Nephron progenitor cell (in vitro differentiated cells): ENCODE data around the gene ACAD9.
A peak's percentile ranks its signal among the peaks of the same experiment; 100 is the strongest.

Experiments used
- DNase-seq: peaks from one replicate; pipeline ENCODE4 v3.0.0; 2021
- H3K27ac Mint-ChIP-seq: 2 replicates; pipeline ENCODE4 v1.8.0; 2021; ENCODE audit warnings: mild to moderate bottlenecking, moderate library complexity, mixed read lengths
- H3K27me3 Mint-ChIP-seq: 2 replicates; pipeline ENCODE4 v1.8.0; 2021; ENCODE audit warnings: mild to moderate bottlenecking, low read depth, mixed read lengths; ENCODE audit not compliant: poor library complexity
- H3K36me3 Mint-ChIP-seq: 2 replicates; pipeline ENCODE4 v1.8.0; 2021; ENCODE audit warnings: low read depth, mixed read lengths
- H3K4me1 Mint-ChIP-seq: 2 replicates; pipeline ENCODE4 v1.8.0; 2021; ENCODE audit warnings: mixed read lengths
- H3K4me3 Mint-ChIP-seq: 2 replicates; pipeline ENCODE4 v1.8.0; 2021; ENCODE audit warnings: mild to moderate bottlenecking, moderate library complexity, mixed read lengths
- H3K9me3 Mint-ChIP-seq: 2 replicates; pipeline ENCODE4 v1.8.0; 2021; ENCODE audit warnings: mild to moderate bottlenecking, moderate library complexity, mixed read lengths
- TF ChIP-seq, protein P1 (sequence below): fragments of 200-600 bp; sonication (generic); IDR thresholded peaks from 2 replicates; pipeline ENCODE4 v1.5.0; 2021; ENCODE audit warnings: antibody characterized with exemption

Gene ACAD9

DNA sequence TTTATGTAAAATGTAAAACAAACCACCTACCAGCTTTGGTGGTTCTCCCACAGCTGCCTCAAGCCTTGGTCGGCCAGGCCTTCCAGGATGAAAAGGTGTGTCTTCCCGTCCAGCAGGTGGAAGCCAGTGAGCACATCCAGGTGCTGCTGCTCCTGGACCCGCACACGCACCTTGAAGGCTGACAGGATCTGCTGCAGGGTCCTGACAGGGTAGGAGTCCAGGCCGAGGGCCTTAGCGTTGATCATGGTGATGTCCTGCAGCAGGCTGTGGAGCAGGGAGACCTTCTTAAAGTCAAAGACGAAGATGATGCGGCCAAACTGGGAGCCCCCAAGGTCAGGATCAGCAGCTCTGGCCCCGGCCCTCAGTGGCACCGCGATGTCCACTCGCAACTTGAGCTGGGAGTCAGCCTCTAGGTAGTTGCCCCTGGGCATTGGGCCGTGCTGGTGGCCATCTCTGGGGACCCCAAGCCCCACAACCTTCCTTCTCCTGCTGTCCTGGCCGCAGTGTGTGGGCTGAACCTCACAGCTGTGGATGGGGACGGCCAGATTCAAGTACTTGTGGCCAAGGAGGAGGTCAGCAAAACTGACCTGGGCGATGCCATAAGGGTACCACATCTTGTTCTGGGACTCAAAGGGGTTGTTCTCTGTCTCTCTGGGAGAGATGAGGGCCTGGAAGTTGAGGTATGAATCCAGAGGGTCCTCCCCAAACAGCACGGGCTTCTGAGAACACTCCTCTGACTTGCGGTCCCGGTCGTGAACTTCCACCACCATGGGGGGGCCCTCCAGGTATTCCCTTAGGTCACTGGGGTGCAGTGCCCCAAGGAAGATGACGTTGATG is 65.8 kb downstream of the ACAD9 start:
- Mint-ChIP-seq H3K27ac (no peak overlapping the region), H3K36me3 (no peaks in the 10 kb centered on the region), H3K9me3 (no peaks in the 10 kb centered on the region), H3K4me1 (peaks cover 8% of the 10 kb centered on the region), H3K4me3 (no peak overlapping the region), H3K27me3 (peaks cover 13% of the 10 kb centered on the region)
- no peak for DNase-seq
- TF ChIP-seq, protein P1, sequence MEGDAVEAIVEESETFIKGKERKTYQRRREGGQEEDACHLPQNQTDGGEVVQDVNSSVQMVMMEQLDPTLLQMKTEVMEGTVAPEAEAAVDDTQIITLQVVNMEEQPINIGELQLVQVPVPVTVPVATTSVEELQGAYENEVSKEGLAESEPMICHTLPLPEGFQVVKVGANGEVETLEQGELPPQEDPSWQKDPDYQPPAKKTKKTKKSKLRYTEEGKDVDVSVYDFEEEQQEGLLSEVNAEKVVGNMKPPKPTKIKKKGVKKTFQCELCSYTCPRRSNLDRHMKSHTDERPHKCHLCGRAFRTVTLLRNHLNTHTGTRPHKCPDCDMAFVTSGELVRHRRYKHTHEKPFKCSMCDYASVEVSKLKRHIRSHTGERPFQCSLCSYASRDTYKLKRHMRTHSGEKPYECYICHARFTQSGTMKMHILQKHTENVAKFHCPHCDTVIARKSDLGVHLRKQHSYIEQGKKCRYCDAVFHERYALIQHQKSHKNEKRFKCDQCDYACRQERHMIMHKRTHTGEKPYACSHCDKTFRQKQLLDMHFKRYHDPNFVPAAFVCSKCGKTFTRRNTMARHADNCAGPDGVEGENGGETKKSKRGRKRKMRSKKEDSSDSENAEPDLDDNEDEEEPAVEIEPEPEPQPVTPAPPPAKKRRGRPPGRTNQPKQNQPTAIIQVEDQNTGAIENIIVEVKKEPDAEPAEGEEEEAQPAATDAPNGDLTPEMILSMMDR = no peak

GRCh38 chr3:128945878-128946175 is 66.4 kb downstream of the ACAD9 start:
- H3K9me3 Mint-ChIP-seq = no peaks in the 10 kb centered on the region
- TF ChIP-seq, protein P1 = no peak
- H3K36me3 Mint-ChIP-seq = no peaks in the 10 kb centered on the region
- no peak overlapping the region for H3K27ac Mint-ChIP-seq
- H3K4me1 Mint-ChIP-seq = peaks cover 13% of the 10 kb centered on the region
- peaks cover 13% of the 10 kb centered on the region for H3K27me3 Mint-ChIP-seq
- no peak overlapping the region for H3K4me3 Mint-ChIP-seq
- no peak for DNase-seq

DNA sequence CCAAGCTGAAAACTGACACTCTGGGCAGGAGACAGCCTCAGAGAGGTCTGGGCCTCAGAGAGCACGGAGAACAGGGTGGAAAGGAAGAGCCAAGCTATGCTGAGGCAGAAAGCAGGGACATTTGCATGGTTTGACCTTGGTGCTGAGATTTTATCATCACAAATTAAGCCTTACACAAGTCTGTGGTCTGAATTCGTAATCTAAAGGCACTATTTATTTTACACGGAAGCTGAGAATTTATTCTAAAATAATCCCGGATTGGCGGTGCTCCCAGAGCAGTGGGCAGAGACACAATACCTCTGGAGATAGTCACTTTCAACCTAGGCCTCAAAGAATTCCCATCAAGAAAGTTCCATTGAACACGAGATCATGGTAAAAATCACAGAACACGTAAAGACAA is 67.0 kb downstream of the ACAD9 start:
- no peaks in the 10 kb centered on the region for H3K36me3 Mint-ChIP-seq
- DNase-seq = no peak
- peaks cover 18% of the 10 kb centered on the region for H3K4me1 Mint-ChIP-seq

DNA sequence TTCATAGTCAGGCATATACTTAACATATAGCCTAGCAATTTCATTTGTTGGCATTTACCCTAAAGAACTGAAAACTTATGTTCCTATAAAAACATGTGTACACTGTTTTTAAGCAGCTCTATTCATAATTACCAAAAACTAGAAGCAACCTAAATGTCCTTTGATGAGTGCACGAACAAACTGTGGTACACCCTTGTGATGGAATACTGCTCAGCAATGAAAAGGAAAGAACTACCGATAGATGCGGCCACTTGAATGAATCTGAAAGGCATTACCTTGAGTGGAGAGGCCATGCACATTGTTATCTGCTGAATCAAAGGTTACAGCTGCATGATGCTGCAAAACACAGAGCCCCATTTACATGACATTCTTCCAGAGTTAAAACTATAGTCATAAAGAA is 69.7 kb downstream of the ACAD9 start:
- DNase-seq = no peak
- Mint-ChIP-seq H3K27me3 (peaks cover 11% of the 10 kb centered on the region), H3K36me3 (peaks cover 4% of the 10 kb centered on the region), H3K4me3 (no peak overlapping the region), H3K9me3 (peaks cover 20% of the 10 kb centered on the region), H3K4me1 (peaks cover 18% of the 10 kb centered on the region), H3K27ac (no peak overlapping the region)
- TF ChIP-seq, protein P1 = no peak

More for the DNA sequence above, 67.0 kb downstream of the ACAD9 start:
- no peak overlapping the region for H3K27ac Mint-ChIP-seq
- H3K27me3 Mint-ChIP-seq = peaks cover 13% of the 10 kb centered on the region
- H3K4me3 Mint-ChIP-seq = no peak overlapping the region
- TF ChIP-seq, protein P1 = no peak
- H3K9me3 Mint-ChIP-seq = peaks cover under 1% of the 10 kb centered on the region

DNA sequence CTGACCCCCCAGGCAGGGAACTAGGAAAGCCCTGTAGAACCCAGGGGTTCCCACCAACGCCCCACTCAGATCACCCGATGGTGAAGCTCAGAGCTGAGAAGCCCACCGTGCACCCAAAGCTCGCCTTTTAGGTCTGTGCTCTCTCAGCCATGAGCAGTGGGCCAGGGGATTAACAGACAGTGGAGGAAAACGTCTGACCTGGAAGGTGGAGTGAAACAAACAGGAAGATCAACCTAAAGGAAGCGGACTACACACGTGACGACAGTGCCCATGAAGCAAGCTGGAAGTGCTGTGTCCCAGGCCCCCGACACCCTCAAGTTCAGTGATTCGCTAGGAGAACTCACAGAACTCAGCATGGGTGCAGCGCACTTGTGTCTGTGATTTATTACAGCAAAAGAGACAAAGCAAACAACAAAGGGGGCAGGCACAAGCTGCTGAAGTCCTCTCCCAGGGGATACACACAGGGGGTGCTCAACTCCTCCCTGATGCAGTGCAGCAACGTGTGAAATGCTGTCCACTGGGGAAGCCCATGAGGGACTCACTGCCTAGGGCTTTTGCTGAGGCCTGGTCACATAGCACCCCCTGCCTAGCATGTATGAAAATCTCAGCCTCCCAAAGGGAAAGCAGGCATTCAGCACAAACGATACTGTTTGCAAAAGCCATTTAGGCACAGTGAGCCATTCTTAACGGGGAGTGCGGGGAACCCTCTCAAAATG is 71.0 kb downstream of the ACAD9 start:
- H3K36me3 Mint-ChIP-seq = peaks cover 4% of the 10 kb centered on the region
- peaks cover 20% of the 10 kb centered on the region for H3K9me3 Mint-ChIP-seq
- H3K27me3 Mint-ChIP-seq = peaks cover 11% of the 10 kb centered on the region
- peaks cover 18% of the 10 kb centered on the region for H3K4me1 Mint-ChIP-seq
- TF ChIP-seq, protein P1 = no peak
- H3K4me3 Mint-ChIP-seq = no peak overlapping the region
- peak; percentile 33 for DNase-seq
- peak overlapping the region; percentile 57 for H3K27ac Mint-ChIP-seq
